Bronchial epithelial cell (primary cell): ENCODE measurements around the gene SELENOH. TPM values are rescaled to one million over a fixed set of nuclear protein-coding genes. Genes with fewer than 3 reads are reported as not detected.

Experiments
- DNase-seq: peaks from one replicate; pipeline ENCODE4 v3.0.0-alpha.2; 2010; ENCODE audit warnings: low read depth
- FAIRE-seq: peaks from 2 replicates; lab custom pipeline; 2011; peaks lifted over from hg19 to GRCh38; lab: Jason Lieb, UNC
- H3K27me3 ChIP-seq: 2 replicates; pipeline ENCODE4 v1.5.1; 2011; ENCODE audit warnings: low read length; ENCODE audit not compliant: control insufficient read depth, insufficient read depth
- H3K36me3 ChIP-seq: 2 replicates; pipeline ENCODE4 v1.5.1; 2011; ENCODE audit warnings: low read length; ENCODE audit not compliant: control insufficient read depth, insufficient read depth
- H3K4me3 ChIP-seq: 2 replicates; pipeline ENCODE4 v1.5.1; 2011; ENCODE audit warnings: mild to moderate bottlenecking, low read depth, low read length, control low read depth
- total RNA-seq: library from RNA; depleted of rRNA; stranded (reverse); fragments of >200 nt; gene quantifications from 2 replicates; pipeline ENCODE4 v1.2.1, GENCODE V29; 2014
- TF ChIP-seq, protein P1 (sequence below): IDR thresholded peaks from 2 replicates; pipeline ENCODE4 v1.5.1; 2011; ENCODE audit warnings: mild to moderate bottlenecking, moderate library complexity, low read length, control low read depth, inconsistent platforms; ENCODE audit not compliant: insufficient read depth, severe bottlenecking

The SELENOH gene
- total RNA-seq, 1 donor from 2014 or later: 139 TPM

DNA sequence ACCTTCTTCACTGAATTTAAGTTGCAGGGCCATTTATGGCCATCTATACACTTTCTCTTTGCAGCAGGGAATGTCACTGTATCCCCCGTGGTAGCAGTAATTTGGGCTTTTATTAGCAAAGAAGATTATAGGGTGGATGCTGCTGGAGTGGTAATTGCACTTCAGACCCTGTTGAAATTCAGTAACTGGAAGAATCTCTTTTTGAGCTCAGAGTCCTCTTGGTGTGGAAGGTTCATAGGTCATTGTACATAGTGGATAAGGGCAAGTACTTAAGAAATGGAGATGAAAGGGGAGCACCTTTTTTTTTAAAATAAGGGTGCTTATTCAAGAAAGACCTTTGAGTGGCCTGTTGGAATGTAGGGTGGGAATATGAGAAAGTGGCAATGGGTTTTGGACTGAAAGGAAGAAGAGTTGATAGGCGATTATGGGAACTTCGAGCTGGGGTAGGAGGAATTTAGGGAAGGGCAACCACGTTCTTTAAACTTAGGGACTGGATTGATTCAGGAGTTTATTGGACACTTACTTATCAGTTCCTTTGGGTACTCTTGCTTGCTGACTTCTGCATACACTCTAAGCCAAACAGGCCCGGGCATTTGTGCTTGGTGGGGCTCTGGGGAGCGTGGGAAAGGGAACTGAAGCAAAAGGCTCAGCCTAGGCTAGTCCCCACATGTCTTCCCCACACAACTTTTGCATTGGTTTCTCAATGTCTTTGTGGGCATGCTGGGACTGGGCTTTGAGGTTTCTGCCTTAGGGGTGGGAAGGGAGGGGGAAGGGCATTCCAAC is 46.8 kb downstream of the SELENOH start:
- TF ChIP-seq, protein P1, sequence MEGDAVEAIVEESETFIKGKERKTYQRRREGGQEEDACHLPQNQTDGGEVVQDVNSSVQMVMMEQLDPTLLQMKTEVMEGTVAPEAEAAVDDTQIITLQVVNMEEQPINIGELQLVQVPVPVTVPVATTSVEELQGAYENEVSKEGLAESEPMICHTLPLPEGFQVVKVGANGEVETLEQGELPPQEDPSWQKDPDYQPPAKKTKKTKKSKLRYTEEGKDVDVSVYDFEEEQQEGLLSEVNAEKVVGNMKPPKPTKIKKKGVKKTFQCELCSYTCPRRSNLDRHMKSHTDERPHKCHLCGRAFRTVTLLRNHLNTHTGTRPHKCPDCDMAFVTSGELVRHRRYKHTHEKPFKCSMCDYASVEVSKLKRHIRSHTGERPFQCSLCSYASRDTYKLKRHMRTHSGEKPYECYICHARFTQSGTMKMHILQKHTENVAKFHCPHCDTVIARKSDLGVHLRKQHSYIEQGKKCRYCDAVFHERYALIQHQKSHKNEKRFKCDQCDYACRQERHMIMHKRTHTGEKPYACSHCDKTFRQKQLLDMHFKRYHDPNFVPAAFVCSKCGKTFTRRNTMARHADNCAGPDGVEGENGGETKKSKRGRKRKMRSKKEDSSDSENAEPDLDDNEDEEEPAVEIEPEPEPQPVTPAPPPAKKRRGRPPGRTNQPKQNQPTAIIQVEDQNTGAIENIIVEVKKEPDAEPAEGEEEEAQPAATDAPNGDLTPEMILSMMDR: no peak
- DNase-seq (peak; percentile 98), FAIRE-seq (peak; percentile 47)
- H3K27me3 ChIP-seq: no peaks in the 10 kb centered on the region
- no peak overlapping the region for H3K4me3 ChIP-seq
- peaks cover 10% of the 10 kb centered on the region for H3K36me3 ChIP-seq

DNA sequence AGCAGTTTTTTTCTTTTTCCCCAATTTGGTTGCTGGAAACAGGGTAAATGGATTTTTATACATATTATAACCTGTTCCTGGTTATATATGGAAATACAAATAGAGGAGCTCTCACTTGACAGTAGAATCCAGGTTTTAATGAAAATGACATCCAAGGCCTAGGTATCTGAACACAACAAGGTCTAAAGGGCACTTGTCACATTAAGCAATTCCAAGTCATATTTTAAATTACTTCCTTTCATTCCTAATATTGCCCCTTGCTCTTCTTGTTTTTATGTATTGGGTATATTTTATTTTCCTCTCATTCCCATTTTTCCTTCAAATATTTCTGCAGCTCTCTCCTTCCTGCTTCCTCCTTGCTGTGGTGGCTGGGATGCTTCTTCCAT is 47.4 kb downstream of the SELENOH start:
- DNase-seq: no peak
- Histone ChIP-seq H3K27me3 (no peaks in the 10 kb centered on the region), H3K4me3 (no peak overlapping the region), H3K36me3 (peaks cover 12% of the 10 kb centered on the region)
- TF ChIP-seq, protein P1: no peak
- FAIRE-seq: no peak

DNA sequence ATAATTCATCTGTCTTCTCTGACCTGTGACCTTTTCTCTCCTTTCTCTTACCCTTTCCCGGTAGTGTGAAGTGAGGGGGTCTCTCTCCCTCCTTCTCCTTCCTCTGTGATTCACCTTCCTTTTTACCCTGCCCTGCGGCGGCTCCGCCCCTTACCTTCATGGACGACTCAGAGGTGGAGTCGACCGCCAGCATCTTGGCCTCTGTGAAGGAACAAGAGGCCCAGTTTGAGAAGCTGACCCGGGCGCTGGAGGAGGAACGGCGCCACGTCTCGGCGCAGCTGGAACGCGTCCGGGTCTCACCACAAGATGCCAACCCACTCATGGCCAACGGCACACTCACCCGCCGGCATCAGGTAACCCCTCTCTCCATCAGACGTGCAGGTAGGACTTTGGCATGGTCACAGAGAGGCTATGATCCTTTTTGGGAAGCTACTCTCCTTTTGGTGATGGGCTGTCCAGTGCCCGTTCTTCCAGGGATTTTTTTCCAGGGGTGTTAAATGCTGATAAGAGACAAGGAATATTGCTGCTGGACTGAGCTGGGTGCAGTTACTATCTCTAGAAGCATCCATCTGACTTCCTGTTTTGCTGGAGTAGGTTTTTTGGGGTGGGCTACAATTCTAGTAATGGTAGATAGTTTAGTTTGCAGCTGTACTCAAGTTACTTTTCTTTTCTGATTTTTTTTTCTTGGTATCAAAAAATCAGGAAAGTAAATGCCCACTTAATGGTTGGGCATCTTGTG is 50.2 kb downstream of the SELENOH start:
- peaks cover 20% of the 10 kb centered on the region for H3K36me3 ChIP-seq

DNA sequence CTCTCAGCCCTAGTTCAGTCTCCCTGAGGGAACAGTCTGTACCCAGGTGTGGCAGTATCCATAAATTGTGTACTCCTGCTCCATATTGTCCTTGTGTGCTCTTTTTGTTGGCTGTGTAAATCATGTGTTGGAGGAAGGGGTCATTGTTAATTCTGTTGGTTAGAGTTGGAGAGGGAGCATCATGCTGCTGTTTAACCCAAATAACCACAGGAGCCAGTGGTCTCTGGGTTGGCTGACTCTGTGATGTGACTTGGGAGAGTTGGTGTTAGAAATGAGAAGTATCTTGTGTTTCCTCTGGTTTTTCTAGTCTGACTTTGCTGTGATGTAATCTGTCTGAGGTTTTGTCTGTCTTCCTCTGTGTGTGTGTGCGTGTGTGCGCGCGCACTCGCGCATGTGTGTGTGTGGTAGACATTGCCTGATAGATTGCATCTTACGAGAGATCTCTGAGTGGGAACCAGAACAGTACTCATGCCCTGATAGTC is 50.8 kb downstream of the SELENOH start:
- H3K4me3 ChIP-seq: no peak overlapping the region
- TF ChIP-seq, protein P1: no peak
- H3K36me3 ChIP-seq: peaks cover 24% of the 10 kb centered on the region
- DNase-seq (peak; percentile 44), FAIRE-seq (no peak)
- H3K27me3 ChIP-seq: no peaks in the 10 kb centered on the region

More for the DNA sequence above, 50.2 kb downstream of the SELENOH start:
- FAIRE-seq: no peak
- H3K27me3 ChIP-seq: no peaks in the 10 kb centered on the region
- TF ChIP-seq, protein P1: no peak
- H3K4me3 ChIP-seq: no peak overlapping the region
- DNase-seq: no peak

DNA sequence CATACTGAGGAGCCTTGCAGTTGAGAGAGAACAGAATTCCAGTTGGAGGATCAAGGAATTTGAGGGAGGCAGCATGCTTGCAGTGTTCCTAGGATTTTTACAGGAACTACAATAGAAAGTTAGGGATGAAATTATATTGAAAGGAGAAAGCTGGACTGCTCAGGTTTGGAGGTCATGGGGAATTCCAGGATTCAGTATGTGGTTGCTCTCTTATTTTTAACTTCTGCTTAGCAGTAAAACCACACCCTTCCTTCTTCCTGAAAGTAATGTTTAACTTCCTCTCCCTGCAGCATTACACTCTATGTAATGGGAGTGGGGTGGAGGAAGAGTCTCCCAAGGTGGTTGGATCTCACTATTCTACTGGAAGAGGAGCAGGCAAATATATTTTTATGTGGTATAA is 51.6 kb downstream of the SELENOH start:
- TF ChIP-seq, protein P1: no peak
- Histone ChIP-seq H3K36me3 (peaks cover 24% of the 10 kb centered on the region), H3K27me3 (no peaks in the 10 kb centered on the region), H3K4me3 (no peak overlapping the region)
- FAIRE-seq (no peak), DNase-seq (peak; percentile 65)

Other genes starting within 250 kb of the SELENOH start
- gene SLC43A1, start 225.8 kb upstream of the SELENOH start, total RNA-seq: 1.0 and 1.3 TPM in 2 replicates
- 71.2 and 86.9 TPM in 2 replicates for gene TIMM10, start 210.7 kb upstream of the SELENOH start, total RNA-seq
- not detected in 2 replicates for gene SMTNL1, start 203.9 kb upstream of the SELENOH start, total RNA-seq
- 7.4 and 13.6 TPM in 2 replicates for gene UBE2L6, start 173.8 kb upstream of the SELENOH start, total RNA-seq
- gene SERPING1, start 143.8 kb upstream of the SELENOH start, total RNA-seq: 1.3 and 2.0 TPM in 2 replicates
- 0.26 TPM in 1 of 2 replicates, not detected in the other for gene YPEL4, start 91.6 kb upstream of the SELENOH start, total RNA-seq
- 15.7 and 28.2 TPM in 2 replicates for gene CLP1, start 83.7 kb upstream of the SELENOH start, total RNA-seq
- 30.3 and 43.5 TPM in 2 replicates for gene ZDHHC5, start 73.4 kb upstream of the SELENOH start, total RNA-seq
- gene MED19, start 29.3 kb upstream of the SELENOH start, total RNA-seq: 13.2 and 17.2 TPM in 2 replicates
- gene TMX2, start 28.9 kb upstream of the SELENOH start, total RNA-seq: 70.5 and 71.3 TPM in 2 replicates
- gene BTBD18, start 10.3 kb downstream of the SELENOH start, total RNA-seq: not detected in 2 replicates
- gene CTNND1, start 20.3 kb downstream of the SELENOH start, total RNA-seq: 131 and 227 TPM in 2 replicates